Measurements from ENCODE around the gene PROSER3. TPM values are rescaled to one million over a fixed set of nuclear protein-coding genes. Genes with fewer than 3 reads are reported as not detected.
A peak's percentile ranks its signal among the peaks of the same experiment; 100 is the strongest.
"Not testable (repeated sequence)": the region's sequence is repeated elsewhere in the genome, so short reads cannot be mapped to it uniquely, and the experiment has no call there.

Gene PROSER3
- total and polyA plus RNA-seq, 2 of the 13 experiments (the other 11 are each of a cell fraction or from before 2014, with no cell fraction given) = 5.1 to 5.7 TPM

GRCh38 chr19:35768082-35768421 is 10.1 kb downstream of the PROSER3 start:
- Histone ChIP-seq H3K27ac (ENCODE audit: extremely low read length, insufficient read depth, low read length) (peak overlapping the region; percentile 14), H3K9ac (ENCODE audit: insufficient read depth, low read depth, low read length) (no peak overlapping the region), H3K79me2 (ENCODE audit: insufficient read depth, low read length) (no peaks in the 10 kb centered on the region), H3K4me1 (ENCODE audit: insufficient read depth, low read length) (peaks cover 20% of the 10 kb centered on the region; the same call in 1 of the 2 replicates), H3K9me3 (ENCODE audit: low read length) (no peaks in the 10 kb centered on the region), H3K36me3 (replicated peaks in 1 of 2; ENCODE audit: control insufficient read depth in 1 of 2, insufficient read depth in 2 of 2, low read length in 2 of 2) (peaks cover 3 to 8% of the 10 kb centered on the region in 2 experiments; a peak in 3 of 5 replicates), H3K4me2 (ENCODE audit: low read depth, low read length) (no peak overlapping the region), H3K4me3 (replicated peaks in 1 of 3; ENCODE audit: insufficient read depth in 1 of 3, low read depth in 2 of 3, low read length in 3 of 3) (no peak overlapping the region), H2AFZ (ENCODE audit: low read length) (no peak overlapping the region), H3K27me3 (ENCODE audit: control insufficient read depth in 1 of 2, insufficient read depth in 2 of 2, low read length in 2 of 2) (no peaks in the 10 kb centered on the region), H4K20me1 (ENCODE audit: insufficient read depth, low read length) (no peaks in the 10 kb centered on the region)
- ChIA-PET POLR2A (interaction anchor here (1.0 to 1.4 kb wide), 3 partner anchors 9 to 27 kb away, joined by 3 to 6 read pairs (median 4); partner anchors contain the start of gene LIN37), CTCF (ENCODE audit: low intra/inter-chr PET ratio, low total read pairs) (no interaction called here)
- FAIRE-seq (no peak), ATAC-seq (peak; percentile 7; the same call in 2 of the 3 replicates), DNase-seq (ENCODE audit: low spot score) (no peak)
- WGBS (ENCODE audit: low lambda C conversion rate) = 97% methylated on average over 4 of the region's 15 CpGs
- in situ Hi-C loops (cut with HindIII; ENCODE audit: extremely low pct_ligation_motif_present, low pct_unique_long_range_greater_than_20kb) = no loop called here
- BruUV-seq (replicated peaks) = no TSS peak
- intact Hi-C loops (cut with micrococcal nuclease; ENCODE audit: unreplicated experiment) = no loop called here
- TF ChIP-seq MAFK (conservative IDR thresholded peaks at IDR 0.05 in 1 of 2, IDR thresholded peaks at IDR 0.05 in 1 of 2; ENCODE audit: low read length in 2 of 2) (peak; percentile 92), FOXA1 (IDR thresholded peaks at IDR 0.05) (no peak), FOXA1 (CRISPR knock-in tag; IDR thresholded peaks at IDR 0.05) (no peak), YEATS4 (CRISPR knock-in tag; IDR thresholded peaks at IDR 0.05; ENCODE audit: borderline replicate concordance) (no peak), FOXK2 (IDR thresholded peaks at IDR 0.05) (no peak), PRDM4 (CRISPR knock-in tag; IDR thresholded peaks at IDR 0.05; ENCODE audit: borderline replicate concordance) (no peak), ZBTB49 (CRISPR knock-in tag; IDR thresholded peaks at IDR 0.05; ENCODE audit: borderline replicate concordance) (no peak), POLR2AphosphoS2 (IDR thresholded peaks at IDR 0.05; ENCODE audit: low read depth, low read length) (no peak), FOSL2 (CRISPR knock-in tag; IDR thresholded peaks at IDR 0.05) (no peak), ZNF468 (CRISPR knock-in tag; IDR thresholded peaks at IDR 0.05) (no peak), ZBTB43 (CRISPR knock-in tag; conservative IDR thresholded peaks at IDR 0.05) (no peak), ATF3 (CRISPR knock-in tag; IDR thresholded peaks at IDR 0.05) (no peak), MAFF (IDR thresholded peaks at IDR 0.05; ENCODE audit: low read depth, low read length) (peak; percentile 85), POLR2A (IDR thresholded peaks at IDR 0.05; ENCODE audit: insufficient read depth in 1 of 2, low read depth in 2 of 2, low read length in 2 of 2) (no peak), REL (CRISPR knock-in tag; conservative IDR thresholded peaks at IDR 0.05) (no peak)

GRCh38 chr19:35772362-35772761 is 14.4 kb downstream of the PROSER3 start:
- BruUV-seq (replicated peaks); H4K20me1 ChIP-seq (ENCODE audit: insufficient read depth, low read length); H3K79me2 ChIP-seq (ENCODE audit: insufficient read depth, low read length); H3K36me3 ChIP-seq (replicated peaks in 1 of 2; ENCODE audit: control insufficient read depth in 1 of 2, insufficient read depth in 2 of 2, low read length in 2 of 2); H3K27ac ChIP-seq (ENCODE audit: extremely low read length, insufficient read depth, low read length); CTCF ChIA-PET (ENCODE audit: low intra/inter-chr PET ratio, low total read pairs); H3K4me2 ChIP-seq (ENCODE audit: low read depth, low read length); POLR2A ChIA-PET; H3K4me3 ChIP-seq (replicated peaks in 1 of 3; ENCODE audit: insufficient read depth in 1 of 3, low read depth in 2 of 3, low read length in 3 of 3); H2AFZ ChIP-seq (ENCODE audit: low read length); intact Hi-C loops (cut with micrococcal nuclease; ENCODE audit: unreplicated experiment); ATAC-seq; in situ Hi-C loops (cut with HindIII; ENCODE audit: extremely low pct_ligation_motif_present, low pct_unique_long_range_greater_than_20kb); FAIRE-seq; DNase-seq (ENCODE audit: low spot score); H3K9ac ChIP-seq (ENCODE audit: insufficient read depth, low read depth, low read length); H3K27me3 ChIP-seq (ENCODE audit: control insufficient read depth in 1 of 2, insufficient read depth in 2 of 2, low read length in 2 of 2); H3K9me3 ChIP-seq (ENCODE audit: low read length): not testable (repeated sequence)
- H3K4me1 ChIP-seq (ENCODE audit: insufficient read depth, low read length) = peaks cover 41% of the 10 kb centered on the region
- 97% methylated on average over 5 of the region's 5 CpGs for WGBS (ENCODE audit: low lambda C conversion rate)

Data from HepG2 (cell line).